Upper lobe of right lung (tissue), 1 donor: ENCODE measurements around the gene SLC38A2. TPM values are rescaled to one million over a fixed set of nuclear protein-coding genes. Genes with fewer than 3 reads are reported as not detected.

Experiments
- ATAC-seq: fragments of 200-7000 bp; cut with Tn5 transposase; one replicate; pipeline ENCODE4 v1.9.1; 2020; ENCODE audit warnings: mild to moderate bottlenecking, moderate library complexity
- DNase-seq: peaks from one replicate; pipeline ENCODE4 v3.0.0-alpha.2; 2020
- H3K27ac ChIP-seq: fragments of 200-600 bp; one replicate; pipeline ENCODE4 v1.8.0; 2022
- H3K27me3 ChIP-seq: fragments of 200-600 bp; one replicate; pipeline ENCODE4 v1.8.0; 2022; ENCODE audit warnings: mild to moderate bottlenecking
- H3K36me3 ChIP-seq: fragments of 200-600 bp; one replicate; pipeline ENCODE4 v1.8.0; 2022
- H3K4me1 ChIP-seq: fragments of 200-600 bp; one replicate; pipeline ENCODE4 v1.8.0; 2022
- H3K4me3 ChIP-seq: fragments of 200-600 bp; one replicate; pipeline ENCODE4 v1.8.0; 2022; ENCODE audit warnings: mild to moderate bottlenecking
- H3K9me3 ChIP-seq: fragments of 200-600 bp; one replicate; pipeline ENCODE4 v1.8.0; 2022
- intact Hi-C: fragments of 100-400 bp; cut with DNase I; formaldehyde crosslinking; loops from one replicate; pipeline ENCODE4 v1.11.0; 2022
- total RNA-seq: library from RNA; stranded (reverse); fragmentation: NEBNext Ultra II Directional; extraction: Animal tissue kit (Norgen Biotek cat#: 25700); gene quantifications from one replicate; pipeline ENCODE4 v1.2.1, GENCODE V29; 2021
- TF ChIP-seq, protein P1 (sequence below): fragments of 200-600 bp; IDR thresholded peaks from one replicate; pipeline ENCODE4 v1.8.0; 2022; ENCODE audit warnings: antibody characterized with exemption
- donor health status: DM: no; HTN: yes; CAD: no; lungs with severe emphysema.

The SLC38A2 gene
- total RNA-seq, 1 donor from 2014 or later: 343 TPM

DNA sequence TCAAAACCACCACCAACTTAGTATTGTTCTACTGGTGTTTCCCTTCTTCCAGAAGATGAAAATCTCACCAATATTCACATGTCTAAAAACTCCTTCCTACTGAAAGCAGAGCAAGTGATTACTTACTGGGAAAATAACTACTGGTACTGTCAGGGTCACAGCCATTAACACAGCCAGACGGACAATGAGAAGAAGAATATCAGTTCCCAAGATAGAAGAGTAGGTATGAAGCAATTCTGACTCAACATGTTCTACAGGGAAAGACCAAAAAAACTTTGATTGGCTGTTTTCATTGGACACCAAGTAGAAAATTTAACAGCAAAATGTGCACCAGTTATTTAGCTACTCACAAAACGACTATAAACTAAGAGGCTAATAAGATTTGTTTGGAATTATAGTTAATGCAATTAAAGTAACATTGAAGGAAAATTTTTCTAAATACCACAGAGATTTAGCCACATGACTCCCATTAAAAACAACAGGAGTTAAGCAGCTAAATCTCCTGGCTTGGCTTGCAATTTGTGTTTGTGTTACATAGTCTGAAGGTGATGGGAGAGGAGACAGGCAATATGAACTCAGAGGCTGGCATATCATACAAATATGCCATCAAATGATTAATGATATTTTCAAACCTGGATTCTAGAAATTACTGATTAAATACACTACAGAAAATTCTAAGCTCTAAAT, 9.5 kb downstream of the SLC38A2 start:
- H3K4me3 ChIP-seq: peak overlapping the region; percentile 92
- H3K4me1 ChIP-seq: peaks cover 59% of the 10 kb centered on the region
- H3K36me3 ChIP-seq: peaks cover 97% of the 10 kb centered on the region
- peak overlapping the region; percentile 3 for H3K27ac ChIP-seq
- H3K27me3 ChIP-seq: no peaks in the 10 kb centered on the region
- TF ChIP-seq, protein P1, sequence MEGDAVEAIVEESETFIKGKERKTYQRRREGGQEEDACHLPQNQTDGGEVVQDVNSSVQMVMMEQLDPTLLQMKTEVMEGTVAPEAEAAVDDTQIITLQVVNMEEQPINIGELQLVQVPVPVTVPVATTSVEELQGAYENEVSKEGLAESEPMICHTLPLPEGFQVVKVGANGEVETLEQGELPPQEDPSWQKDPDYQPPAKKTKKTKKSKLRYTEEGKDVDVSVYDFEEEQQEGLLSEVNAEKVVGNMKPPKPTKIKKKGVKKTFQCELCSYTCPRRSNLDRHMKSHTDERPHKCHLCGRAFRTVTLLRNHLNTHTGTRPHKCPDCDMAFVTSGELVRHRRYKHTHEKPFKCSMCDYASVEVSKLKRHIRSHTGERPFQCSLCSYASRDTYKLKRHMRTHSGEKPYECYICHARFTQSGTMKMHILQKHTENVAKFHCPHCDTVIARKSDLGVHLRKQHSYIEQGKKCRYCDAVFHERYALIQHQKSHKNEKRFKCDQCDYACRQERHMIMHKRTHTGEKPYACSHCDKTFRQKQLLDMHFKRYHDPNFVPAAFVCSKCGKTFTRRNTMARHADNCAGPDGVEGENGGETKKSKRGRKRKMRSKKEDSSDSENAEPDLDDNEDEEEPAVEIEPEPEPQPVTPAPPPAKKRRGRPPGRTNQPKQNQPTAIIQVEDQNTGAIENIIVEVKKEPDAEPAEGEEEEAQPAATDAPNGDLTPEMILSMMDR: no peak
- intact Hi-C loops: loop anchor here (10.0 kb wide), 1 partner anchor 302 kb away; no protein-coding TSS in a partner anchor
- no peaks in the 10 kb centered on the region for H3K9me3 ChIP-seq
- no peak for ATAC-seq
- no peak for DNase-seq

DNA sequence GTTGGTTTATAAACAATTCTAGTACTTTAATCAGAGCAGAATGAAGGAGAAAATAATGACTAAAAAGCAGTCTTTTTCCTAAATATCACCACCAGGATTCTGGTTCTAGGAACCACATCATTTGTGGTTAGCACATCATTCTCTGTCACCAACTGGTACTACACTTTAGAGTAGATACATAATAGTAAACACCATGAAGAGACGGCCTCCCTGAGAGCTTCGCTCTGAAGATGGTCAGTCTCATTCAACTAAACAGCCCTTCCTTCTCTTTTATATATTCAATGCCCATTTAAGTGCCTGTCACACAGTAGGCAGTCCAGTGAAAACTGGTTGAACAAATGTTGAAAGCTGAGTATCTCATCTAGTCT, 10.9 kb downstream of the SLC38A2 start:
- DNase-seq (no peak), ATAC-seq (no peak)
- no peaks in the 10 kb centered on the region for H3K9me3 ChIP-seq
- H3K4me1 ChIP-seq: peaks cover 48% of the 10 kb centered on the region
- TF ChIP-seq, protein P1: no peak
- intact Hi-C loops: loop anchor here (10.0 kb wide), 1 partner anchor 303 kb away; no protein-coding TSS in a partner anchor
- peaks cover 83% of the 10 kb centered on the region for H3K36me3 ChIP-seq
- no peak overlapping the region for H3K27ac ChIP-seq
- no peaks in the 10 kb centered on the region for H3K27me3 ChIP-seq
- H3K4me3 ChIP-seq: no peak overlapping the region

DNA sequence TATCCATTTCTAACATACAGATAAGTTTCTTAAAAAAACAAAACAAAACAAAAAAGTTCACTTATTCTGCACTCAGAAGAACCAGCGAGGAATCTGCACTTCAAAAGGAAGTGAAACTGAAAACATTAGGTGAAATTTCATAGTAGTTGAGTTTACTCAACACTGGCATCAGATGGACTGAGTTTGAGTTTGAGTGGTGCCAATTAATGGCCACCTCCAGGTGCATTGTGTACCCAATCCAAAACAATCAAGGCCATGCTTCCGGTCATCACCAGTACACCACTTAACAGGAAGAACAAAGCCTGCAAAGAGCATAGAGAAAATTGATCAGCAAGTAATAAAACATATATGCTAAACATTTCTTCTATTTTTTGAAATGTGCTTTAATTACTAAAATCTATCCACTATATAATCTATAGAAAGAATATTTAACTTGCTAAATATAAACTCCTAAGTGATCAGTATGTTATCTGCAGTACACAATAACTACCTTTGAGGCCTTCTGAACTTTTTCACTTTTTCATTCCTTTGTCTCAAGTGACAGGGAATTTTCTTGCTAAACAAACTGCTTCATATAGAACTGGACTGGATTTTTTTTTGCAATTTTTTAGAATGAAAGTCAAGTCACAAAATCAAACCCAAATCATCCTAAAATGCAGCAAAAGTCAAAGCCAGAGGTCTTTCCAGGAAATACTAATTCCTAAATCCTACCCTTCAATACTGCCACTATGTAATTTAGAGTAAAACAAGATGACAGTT, 11.5 kb downstream of the SLC38A2 start:
- H3K4me1 ChIP-seq: peaks cover 42% of the 10 kb centered on the region
- peaks cover 77% of the 10 kb centered on the region for H3K36me3 ChIP-seq
- TF ChIP-seq, protein P1: no peak
- H3K27ac ChIP-seq: no peak overlapping the region
- no peak overlapping the region for H3K4me3 ChIP-seq
- no peaks in the 10 kb centered on the region for H3K27me3 ChIP-seq
- peak; percentile 23 for ATAC-seq
- no peaks in the 10 kb centered on the region for H3K9me3 ChIP-seq
- intact Hi-C loops: loop anchor here (10.0 kb wide), 1 partner anchor 304 kb away; no protein-coding TSS in a partner anchor
- DNase-seq: no peak

DNA sequence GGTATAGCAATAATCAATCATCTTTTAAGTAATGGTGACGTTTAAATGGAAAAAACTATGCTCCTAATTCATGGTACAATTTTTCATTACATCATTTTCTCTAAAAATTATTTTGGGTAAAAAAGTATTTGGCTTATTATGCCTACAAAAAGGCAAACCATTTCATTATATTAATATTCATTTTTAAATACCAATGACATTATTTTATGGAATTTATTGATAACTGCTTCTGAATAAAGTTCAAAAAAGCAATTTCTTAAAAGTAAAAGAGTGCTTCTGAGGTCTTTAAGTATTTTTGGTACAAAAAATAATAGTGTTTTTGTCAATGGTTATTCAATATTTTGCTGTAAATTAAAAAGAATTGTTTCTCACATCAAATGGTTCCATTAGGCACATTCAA, 12.2 kb downstream of the SLC38A2 start:
- no peak overlapping the region for H3K4me3 ChIP-seq
- intact Hi-C loops: loop anchor here (10.0 kb wide), 1 partner anchor 304 kb away; no protein-coding TSS in a partner anchor
- TF ChIP-seq, protein P1: no peak
- H3K27ac ChIP-seq: no peak overlapping the region
- ATAC-seq: no peak
- H3K9me3 ChIP-seq: no peaks in the 10 kb centered on the region
- peaks cover 70% of the 10 kb centered on the region for H3K36me3 ChIP-seq
- peaks cover 36% of the 10 kb centered on the region for H3K4me1 ChIP-seq
- DNase-seq: no peak
- no peaks in the 10 kb centered on the region for H3K27me3 ChIP-seq

DNA sequence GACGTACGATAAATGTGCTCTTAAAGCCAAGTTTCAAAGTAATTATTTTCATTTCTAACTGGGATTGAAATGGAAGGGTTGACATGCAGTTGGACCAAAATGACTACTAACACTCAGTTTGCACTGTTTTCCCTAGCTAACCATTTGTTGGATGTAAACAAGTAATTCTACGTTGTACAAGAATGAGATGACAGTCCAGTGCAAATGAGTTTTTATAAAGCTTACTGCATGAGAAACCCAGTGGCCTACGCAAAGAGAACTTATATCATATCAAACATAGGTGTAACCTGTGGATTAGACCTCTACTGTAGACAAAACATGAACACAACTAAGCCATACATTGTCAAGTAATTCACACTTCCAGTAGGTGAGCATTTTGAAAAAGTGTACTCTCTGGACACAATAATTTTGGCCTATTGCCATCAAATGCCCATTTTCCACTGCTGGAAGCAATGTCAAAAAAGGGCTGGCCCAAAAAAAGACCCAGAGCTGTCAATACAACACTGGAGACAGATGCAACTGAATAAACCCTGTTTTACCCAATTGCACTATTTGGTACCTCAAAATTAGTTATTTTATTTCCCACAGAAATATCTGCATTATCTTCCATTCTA, 12.8 kb downstream of the SLC38A2 start:
- Histone ChIP-seq H3K36me3 (peaks cover 64% of the 10 kb centered on the region), H3K9me3 (no peaks in the 10 kb centered on the region), H3K4me1 (peaks cover 30% of the 10 kb centered on the region), H3K4me3 (no peak overlapping the region), H3K27ac (no peak overlapping the region), H3K27me3 (no peaks in the 10 kb centered on the region)
- DNase-seq (no peak), ATAC-seq (no peak)
- intact Hi-C loops: loop anchor here (10.0 kb wide), 1 partner anchor 305 kb away; no protein-coding TSS in a partner anchor
- TF ChIP-seq, protein P1: no peak
